Right lobe of liver (tissue), 6 donors: ENCODE measurements around the gene ZNF609. TPM values are rescaled to one million over a fixed set of nuclear protein-coding genes. Genes with fewer than 3 reads are reported as not detected.
A peak's percentile ranks its signal among the peaks of the same experiment; 100 is the strongest.

ENCODE experiments used
- ATAC-seq, 4 donors: fragments of 200-7000 bp; cut with Tn5 transposase; one replicate each; pipeline ENCODE4 v1.9.1; 2020; ENCODE audit warnings: mild to moderate bottlenecking in 4 of 4, moderate library complexity in 4 of 4
- DNase-seq, 3 donors: peaks; one replicate each; pipeline ENCODE4 v3.0.0-alpha.2; 2020
- H3K27ac ChIP-seq, 3 donors: fragments of 200-600 bp; one replicate each; pipeline ENCODE4 v1.8.0; 2022
- H3K27me3 ChIP-seq, 2 donors: fragments of 200-600 bp; one replicate each; pipeline ENCODE4 v1.8.0; 2022
- H3K36me3 ChIP-seq, 4 donors: fragments of 200-600 bp; sonication (generic) in 1 of 4; one replicate each; pipeline versions ENCODE4 v1.5.1 to v1.8.0; 2017 to 2022; ENCODE audit warnings: control low read depth in 1 of 4
- H3K4me1 ChIP-seq, 4 donors: fragments of 200-600 bp; sonication (generic) in 1 of 4; one replicate each; pipeline versions ENCODE4 v1.5.1 to v1.8.0; 2017 to 2022; ENCODE audit warnings: control low read depth in 1 of 4
- H3K4me3 ChIP-seq, 3 donors: fragments of 200-600 bp; one replicate each; pipeline ENCODE4 v1.8.0; 2022
- H3K9me3 ChIP-seq, 4 donors: fragments of 200-600 bp; sonication (generic) in 1 of 4; one replicate each; pipeline versions ENCODE4 v1.5.1 to v1.8.0; 2017 to 2022; ENCODE audit warnings: control low read depth in 1 of 4
- CTCF ChIP-seq, 4 donors: fragments of 200-600 bp in 3 of 4; fragments of 450-650 bp in 1 of 4; IDR thresholded peaks; one replicate each; pipeline versions ENCODE4 v1.5.1 to v1.8.0; 2016 to 2022; ENCODE audit warnings: antibody characterized with exemption in 4 of 4, mild to moderate bottlenecking in 2 of 4
- POLR2A ChIP-seq: fragments of 450-650 bp; IDR thresholded peaks from one replicate; pipeline ENCODE4 v1.6.1; 2017; ENCODE audit warnings: antibody characterized with exemption, mild to moderate bottlenecking
- WGBS: methylation state at CpG from one replicate; pipeline ENCODE4 v1.1.6; 2018; ENCODE audit warnings: low coverage, low lambda C conversion rate; ENCODE audit not compliant: insufficient coverage; ENCODE audit errors: missing lambda C conversion rate; 5-methylcytosine and 5-hydroxymethylcytosine counted together
- intact Hi-C, 2 donors: fragments of 100-400 bp; cut with DNase I; formaldehyde crosslinking; loops; one replicate each; pipeline versions ENCODE4 v1.11.2 to v1.14.1; 2022
- total RNA-seq, 6 experiments: library from RNA; depleted of rRNA in 2 of 6; stranded (reverse); fragments of >200 nt in 2 of 6; fragmentation: NEBNext Ultra II Directional in 3 of 6; extraction: Animal tissue kit (Norgen Biotek cat#: 25700) in 3 of 6; gene quantifications; one replicate each; pipeline versions ENCODE4 v1.1.0 to v1.2.4, GENCODE V29; 2016 to 2023
- donor health status: DM: no; HTN: yes; CAD: no.
- donor health status: DM: no; HTN: no; CAD: no.
- donor health status: DM: no; HTN: no; CAD: no.
- donor health status: DM: no; HTN: yes; CAD: no.
- donor health status: DM: no; HTN: yes; CAD: no.

The ZNF609 gene
- total RNA-seq, 6 experiments from 2014 or later: 10.7 to 16.1 (median 13.5) TPM

GRCh38 chr15:64622410-64623260, 162.3 kb downstream of the ZNF609 start:
- intact Hi-C loops: no loop called here
- DNase-seq (no peak), ATAC-seq (peak; percentile 21 to 48 (median 43))
- no peak for TF ChIP-seq CTCF (IDR thresholded peaks at IDR 0.05)
- no peak for TF ChIP-seq POLR2A
- H3K36me3 ChIP-seq: no peaks in the 10 kb centered on the region
- no peaks in the 10 kb centered on the region for H3K9me3 ChIP-seq
- H3K4me1 ChIP-seq: peaks cover 0 to 14% (median 0%) of the 10 kb centered on the region in 4 donors
- no peak overlapping the region for H3K27ac ChIP-seq
- no peaks in the 10 kb centered on the region for H3K27me3 ChIP-seq
- H3K4me3 ChIP-seq: no peak overlapping the region
- WGBS: 66% methylated on average over 6 of the region's 7 CpGs

- H3K27me3 ChIP-seq: no peaks in the 10 kb centered on the region
- H3K27ac ChIP-seq: no peak overlapping the region
- no peaks in the 10 kb centered on the region for H3K9me3 ChIP-seq
- no peak overlapping the region for H3K4me3 ChIP-seq
- H3K36me3 ChIP-seq: no peaks in the 10 kb centered on the region
- ATAC-seq (no peak), DNase-seq (no peak)
- TF ChIP-seq CTCF (IDR thresholded peaks at IDR 0.05): no peak
- no peak for TF ChIP-seq POLR2A
- WGBS: 68% methylated on average over 2 of the region's 2 CpGs
- intact Hi-C loops: no loop called here
- peaks cover 0 to 14% (median 0%) of the 10 kb centered on the region in 4 donors for H3K4me1 ChIP-seq
These were observed 163.1 kb downstream of the ZNF609 start for GRCh38 chr15:64623347-64623996.

- Histone ChIP-seq H3K4me1 (peaks cover 0 to 11% (median 0%) of the 10 kb centered on the region in 4 donors), H3K36me3 (no peaks in the 10 kb centered on the region), H3K9me3 (no peaks in the 10 kb centered on the region), H3K27me3 (no peaks in the 10 kb centered on the region), H3K4me3 (no peak overlapping the region), H3K27ac (no peak overlapping the region)
- DNase-seq (no peak), ATAC-seq (no peak)
- intact Hi-C loops: no loop called here
- no peak for TF ChIP-seq POLR2A
- no peak for TF ChIP-seq CTCF (IDR thresholded peaks at IDR 0.05)
- 68% methylated on average over 2 of the region's 2 CpGs for WGBS
These were observed 163.9 kb downstream of the ZNF609 start for GRCh38 chr15:64624242-64624641.

- H3K4me3 ChIP-seq: no peak overlapping the region
- no peaks in the 10 kb centered on the region for H3K9me3 ChIP-seq
- DNase-seq (no peak), ATAC-seq (no peak)
- no peaks in the 10 kb centered on the region for H3K27me3 ChIP-seq
- no peak overlapping the region for H3K27ac ChIP-seq
- intact Hi-C loops: no loop called here
- TF ChIP-seq CTCF (IDR thresholded peaks at IDR 0.05) (no peak), POLR2A (no peak)
- H3K36me3 ChIP-seq: no peaks in the 10 kb centered on the region
- peaks cover 0 to 7% (median 2%) of the 10 kb centered on the region in 4 donors for H3K4me1 ChIP-seq
- WGBS: 95% methylated on average over 2 of the region's 2 CpGs
These were observed 168.7 kb downstream of the ZNF609 start for GRCh38 chr15:64629063-64629462.
